Neural cell (in vitro differentiated cells): ENCODE results near the gene FLT1.

Experiments
- EP300 ChIP-seq: fragments of 450-650 bp; conservative IDR thresholded peaks from 2 replicates; pipeline ENCODE4 v1.6.1; 2014; ENCODE audit warnings: antibody characterized with exemption, mild to moderate bottlenecking, moderate library complexity; ENCODE audit not compliant: poor library complexity, severe bottlenecking
- TF ChIP-seq, protein P1 (sequence below): fragments of 450-650 bp; IDR thresholded peaks from 2 replicates; pipeline ENCODE4 v1.5.1; 2014; ENCODE audit warnings: antibody characterized with exemption, mild to moderate bottlenecking, moderate library complexity; ENCODE audit not compliant: poor library complexity, severe bottlenecking

DNA sequence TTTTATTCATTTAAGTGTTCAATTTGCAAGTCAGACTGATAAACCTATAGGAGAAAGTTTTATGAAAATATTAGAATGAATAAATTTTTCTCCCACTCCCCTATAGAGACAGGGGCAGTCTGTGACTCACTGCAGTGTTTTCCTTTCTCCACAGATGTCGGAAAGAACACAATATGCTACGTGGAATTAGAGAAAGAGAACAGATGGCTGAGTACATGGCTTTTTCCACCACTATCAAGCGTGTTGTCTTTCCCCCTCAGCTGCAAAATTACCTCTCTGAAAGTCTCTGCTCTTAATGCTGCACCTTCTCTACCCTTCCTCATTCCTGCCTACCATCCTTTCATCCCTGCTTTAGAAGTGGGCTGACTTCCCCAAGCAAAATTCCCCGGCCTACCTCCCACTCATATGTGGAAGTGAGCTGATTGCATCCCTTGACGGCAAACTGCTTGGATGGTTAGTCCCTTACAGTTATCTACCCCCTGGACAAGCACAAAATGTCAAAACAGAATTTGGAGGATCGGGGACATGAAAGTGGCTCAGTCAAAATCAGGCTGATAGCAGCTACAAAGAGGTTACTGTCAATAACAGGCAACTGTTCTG is 30.0 kb downstream of the FLT1 start:
- TF ChIP-seq, protein P1, sequence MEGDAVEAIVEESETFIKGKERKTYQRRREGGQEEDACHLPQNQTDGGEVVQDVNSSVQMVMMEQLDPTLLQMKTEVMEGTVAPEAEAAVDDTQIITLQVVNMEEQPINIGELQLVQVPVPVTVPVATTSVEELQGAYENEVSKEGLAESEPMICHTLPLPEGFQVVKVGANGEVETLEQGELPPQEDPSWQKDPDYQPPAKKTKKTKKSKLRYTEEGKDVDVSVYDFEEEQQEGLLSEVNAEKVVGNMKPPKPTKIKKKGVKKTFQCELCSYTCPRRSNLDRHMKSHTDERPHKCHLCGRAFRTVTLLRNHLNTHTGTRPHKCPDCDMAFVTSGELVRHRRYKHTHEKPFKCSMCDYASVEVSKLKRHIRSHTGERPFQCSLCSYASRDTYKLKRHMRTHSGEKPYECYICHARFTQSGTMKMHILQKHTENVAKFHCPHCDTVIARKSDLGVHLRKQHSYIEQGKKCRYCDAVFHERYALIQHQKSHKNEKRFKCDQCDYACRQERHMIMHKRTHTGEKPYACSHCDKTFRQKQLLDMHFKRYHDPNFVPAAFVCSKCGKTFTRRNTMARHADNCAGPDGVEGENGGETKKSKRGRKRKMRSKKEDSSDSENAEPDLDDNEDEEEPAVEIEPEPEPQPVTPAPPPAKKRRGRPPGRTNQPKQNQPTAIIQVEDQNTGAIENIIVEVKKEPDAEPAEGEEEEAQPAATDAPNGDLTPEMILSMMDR: no peak
- TF ChIP-seq EP300: no peak
